Natural killer cell treated with Interleukin-12 subunit alpha and Interleukin-12 subunit beta and Interleukin-15 and Interleukin-18, amount 100 ng/mL, for 72 hours (primary cell): ENCODE measurements around the gene WNK1. TPM values are rescaled to one million over a fixed set of nuclear protein-coding genes. Genes with fewer than 3 reads are reported as not detected.
"Not testable (repeated sequence)": the region's sequence is repeated elsewhere in the genome, so short reads cannot be mapped to it uniquely, and the experiment has no call there.

Source experiments
- ATAC-seq, 2 donors: fragments of 150-1000 bp; cut with Tn5 transposase in 1 of 2; sonication (Bioruptor Pico), chemical (Tn5 transposase) in 1 of 2; 2 replicates each; pipeline ENCODE4 v1.10.0; 2021
- DNase-seq: peaks from one replicate; pipeline ENCODE4 v3.0.0; 2022; ENCODE audit warnings: low spot score
- H3K27ac Mint-ChIP-seq, 2 donors: 1 replicate in 1 of 2; 2 replicates in 1 of 2; pipeline ENCODE4 v1.8.0; 2022; ENCODE audit warnings: mixed read lengths in 2 of 2, mild to moderate bottlenecking in 1 of 2, moderate library complexity in 1 of 2
- H3K27me3 Mint-ChIP-seq, 2 donors: 1 replicate in 1 of 2; 2 replicates in 1 of 2; pipeline ENCODE4 v1.8.0; 2022; ENCODE audit warnings: mixed read lengths in 2 of 2
- H3K36me3 Mint-ChIP-seq: one replicate; pipeline ENCODE4 v1.8.0; 2022; ENCODE audit warnings: mixed read lengths
- H3K4me1 Mint-ChIP-seq, 2 donors: 1 replicate in 1 of 2; 2 replicates in 1 of 2; pipeline ENCODE4 v1.8.0; 2022; ENCODE audit warnings: low read depth in 2 of 2, mixed read lengths in 2 of 2, mild to moderate bottlenecking in 1 of 2
- H3K4me3 Mint-ChIP-seq: one replicate; pipeline ENCODE4 v1.8.0; 2022; ENCODE audit warnings: mixed read lengths
- H3K9me3 Mint-ChIP-seq: 2 replicates; pipeline ENCODE4 v1.8.0; 2022; ENCODE audit warnings: mixed read lengths
- total RNA-seq, 2 donors: library from RNA; stranded (reverse); gene quantifications; one replicate each; pipeline ENCODE4 v1.2.3, GENCODE V29; 2022

The WNK1 gene
- total RNA-seq, 2 donors from 2014 or later = 152 to 269 TPM

DNA sequence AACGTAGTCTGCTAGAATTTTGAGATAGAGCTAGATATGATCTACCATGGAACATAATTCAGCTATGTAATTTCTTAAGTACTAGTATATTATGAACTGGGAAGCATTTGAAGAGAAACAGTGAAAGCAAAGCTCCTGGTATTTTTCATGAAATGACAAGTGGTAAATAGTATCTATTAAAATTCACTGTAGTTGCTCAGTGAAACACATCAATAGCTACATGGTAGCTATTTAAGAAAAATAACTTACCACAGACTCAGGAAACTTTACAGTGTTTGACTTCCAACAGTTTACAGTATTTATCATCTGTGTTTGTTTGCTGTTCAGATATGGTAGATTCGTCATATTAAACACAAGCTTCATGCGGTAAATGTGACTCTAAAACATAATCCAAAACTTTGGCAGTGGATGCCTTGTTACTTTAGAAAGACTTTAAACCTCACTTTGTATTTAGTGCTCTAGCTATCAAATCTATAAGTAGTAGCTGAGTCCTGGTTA lies 25.2 kb downstream of the WNK1 start:
- no peak overlapping the region for H3K4me3 Mint-ChIP-seq

DNA sequence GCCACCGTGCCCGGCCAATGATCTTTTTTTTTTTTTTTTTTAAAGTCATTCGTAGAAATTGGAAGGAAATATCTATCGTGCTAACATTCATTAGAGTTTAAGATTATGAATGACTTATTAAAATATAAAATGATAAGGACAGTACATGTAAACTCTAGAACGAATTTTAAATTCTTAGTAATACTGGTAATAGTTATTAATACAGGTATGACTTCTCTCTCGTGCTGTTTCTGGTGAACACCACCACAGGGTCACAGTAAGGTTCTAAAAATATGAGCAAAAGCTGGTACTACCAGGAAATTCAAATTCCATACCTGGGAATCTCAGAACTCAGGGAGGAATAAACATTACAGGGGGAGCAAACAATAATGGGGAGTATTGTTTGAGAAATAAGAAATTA lies 26.2 kb downstream of the WNK1 start:
- peak overlapping the region; percentile 61 for H3K4me3 Mint-ChIP-seq
- ATAC-seq (no peak), DNase-seq (no peak)
- H3K4me1 Mint-ChIP-seq = peaks cover 36 to 51% of the 10 kb centered on the region in 2 donors
- H3K27ac Mint-ChIP-seq = peak overlapping the region in 1 of 2 donors; percentile 67
- no peaks in the 10 kb centered on the region for H3K27me3 Mint-ChIP-seq
- no peaks in the 10 kb centered on the region for H3K36me3 Mint-ChIP-seq
- H3K9me3 Mint-ChIP-seq = no peaks in the 10 kb centered on the region

More for the DNA sequence above, 25.2 kb downstream of the WNK1 start:
- Mint-ChIP-seq H3K4me1 (peaks cover 36 to 51% of the 10 kb centered on the region in 2 donors), H3K9me3 (no peaks in the 10 kb centered on the region), H3K27ac (peak overlapping the region in 1 of 2 donors; percentile 31), H3K36me3 (no peaks in the 10 kb centered on the region), H3K27me3 (no peaks in the 10 kb centered on the region)
- DNase-seq (no peak), ATAC-seq (no peak)

GRCh38 chr12:779745-780734 lies 27.7 kb downstream of the WNK1 start:
- peaks cover 36 to 46% of the 10 kb centered on the region in 2 donors for H3K4me1 Mint-ChIP-seq
- H3K27ac Mint-ChIP-seq = peak overlapping the region; percentile 41 to 67
- H3K27me3 Mint-ChIP-seq = no peaks in the 10 kb centered on the region
- ATAC-seq = no peak
- peak overlapping the region; percentile 58 for H3K4me3 Mint-ChIP-seq
- H3K36me3 Mint-ChIP-seq = no peaks in the 10 kb centered on the region
- no peaks in the 10 kb centered on the region for H3K9me3 Mint-ChIP-seq
- no peak for DNase-seq

DNA sequence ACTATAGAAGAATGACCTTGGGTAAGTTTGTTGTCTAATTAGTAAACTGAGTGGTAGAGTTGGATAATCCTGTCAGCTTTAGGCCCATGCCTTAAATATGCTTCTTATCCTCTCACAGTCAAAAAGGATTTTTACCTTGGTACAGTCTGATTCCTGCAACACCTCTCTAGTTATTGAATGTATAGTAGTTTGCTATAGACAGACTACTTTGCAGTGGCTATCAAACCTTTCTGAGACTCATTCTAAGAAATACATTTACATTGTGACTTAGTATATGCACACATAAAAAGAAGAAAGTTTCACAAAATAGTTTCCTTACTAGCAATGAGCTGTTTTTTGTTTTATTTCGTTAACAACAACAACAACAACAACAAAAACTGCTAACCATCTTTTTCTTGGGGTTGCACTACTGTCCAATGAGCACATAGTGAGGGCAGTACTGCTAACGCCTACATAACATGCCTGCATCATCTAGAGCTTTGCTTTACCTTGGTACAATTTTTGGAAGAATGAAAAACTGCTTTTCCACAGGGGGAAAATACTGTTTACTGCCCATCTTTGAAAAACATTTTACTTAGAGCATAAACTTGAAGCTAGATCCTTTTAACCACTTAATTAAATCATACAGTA lies 28.5 kb downstream of the WNK1 start:
- no peak overlapping the region for H3K27ac Mint-ChIP-seq
- peaks cover 33 to 47% of the 10 kb centered on the region in 2 donors for H3K4me1 Mint-ChIP-seq
- no peaks in the 10 kb centered on the region for H3K36me3 Mint-ChIP-seq
- no peak overlapping the region for H3K4me3 Mint-ChIP-seq
- H3K9me3 Mint-ChIP-seq = no peaks in the 10 kb centered on the region
- no peaks in the 10 kb centered on the region for H3K27me3 Mint-ChIP-seq
- ATAC-seq (no peak), DNase-seq (no peak)

DNA sequence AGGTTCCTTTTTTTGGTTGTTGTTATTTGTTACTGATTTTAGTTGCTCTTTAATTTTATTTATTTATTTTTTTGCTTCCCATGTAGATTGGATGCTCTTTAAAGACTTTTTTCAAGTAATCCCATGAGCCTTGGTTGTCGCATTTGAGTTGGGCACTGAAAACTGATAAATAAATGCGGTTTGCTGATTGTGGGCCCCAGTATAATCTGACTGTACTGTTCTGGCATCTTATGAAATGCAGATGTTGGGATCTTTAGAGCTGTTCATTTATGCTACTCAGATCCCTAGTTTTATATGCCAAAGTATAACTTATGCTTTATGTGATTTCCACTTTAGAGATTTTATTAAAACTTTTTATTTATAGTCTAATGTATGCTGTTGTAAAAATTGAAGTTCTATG lies 33.3 kb downstream of the WNK1 start:
- Mint-ChIP-seq H3K27ac (no peak overlapping the region), H3K36me3 (no peaks in the 10 kb centered on the region), H3K4me3 (no peak overlapping the region), H3K9me3 (no peaks in the 10 kb centered on the region), H3K27me3 (no peaks in the 10 kb centered on the region), H3K4me1 (peaks cover 35 to 52% of the 10 kb centered on the region in 2 donors)
- no peak for ATAC-seq
- no peak for DNase-seq

- no peak overlapping the region for H3K27ac Mint-ChIP-seq
- no peak for ATAC-seq
- no peaks in the 10 kb centered on the region for H3K9me3 Mint-ChIP-seq
- DNase-seq = no peak
- no peaks in the 10 kb centered on the region for H3K36me3 Mint-ChIP-seq
- no peaks in the 10 kb centered on the region for H3K27me3 Mint-ChIP-seq
- H3K4me1 Mint-ChIP-seq = peaks cover 42 to 62% of the 10 kb centered on the region in 2 donors
- no peak overlapping the region for H3K4me3 Mint-ChIP-seq
Measured at GRCh38 chr12:788288-788687, 35.9 kb downstream of the WNK1 start.

DNA sequence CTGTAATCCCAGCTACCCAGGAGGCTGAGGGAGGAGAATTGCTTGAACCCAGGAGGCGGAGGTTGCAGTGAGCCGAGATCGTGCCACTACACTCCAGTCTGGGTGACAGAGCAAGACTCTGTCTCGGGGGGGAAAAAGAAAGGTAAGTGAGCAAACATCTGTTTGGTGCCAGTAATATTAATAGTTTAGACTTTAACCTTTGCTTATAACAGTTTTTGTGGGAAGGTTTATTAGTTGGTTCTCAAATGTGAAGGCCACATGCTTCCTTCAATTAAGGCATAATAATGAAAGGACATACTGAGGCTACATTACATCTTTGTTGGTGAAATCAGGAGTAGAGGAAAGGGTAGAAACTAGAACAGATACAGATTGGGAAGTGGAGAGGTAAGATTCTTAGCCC lies 36.4 kb downstream of the WNK1 start:
- not testable (repeated sequence) for ATAC-seq, H3K27me3 Mint-ChIP-seq, H3K9me3 Mint-ChIP-seq, H3K4me3 Mint-ChIP-seq, H3K36me3 Mint-ChIP-seq, DNase-seq
- peaks cover 44 to 67% of the 10 kb centered on the region in 2 donors for H3K4me1 Mint-ChIP-seq
- peak overlapping the region in 1 of 2 donors; percentile 15 for H3K27ac Mint-ChIP-seq

DNA sequence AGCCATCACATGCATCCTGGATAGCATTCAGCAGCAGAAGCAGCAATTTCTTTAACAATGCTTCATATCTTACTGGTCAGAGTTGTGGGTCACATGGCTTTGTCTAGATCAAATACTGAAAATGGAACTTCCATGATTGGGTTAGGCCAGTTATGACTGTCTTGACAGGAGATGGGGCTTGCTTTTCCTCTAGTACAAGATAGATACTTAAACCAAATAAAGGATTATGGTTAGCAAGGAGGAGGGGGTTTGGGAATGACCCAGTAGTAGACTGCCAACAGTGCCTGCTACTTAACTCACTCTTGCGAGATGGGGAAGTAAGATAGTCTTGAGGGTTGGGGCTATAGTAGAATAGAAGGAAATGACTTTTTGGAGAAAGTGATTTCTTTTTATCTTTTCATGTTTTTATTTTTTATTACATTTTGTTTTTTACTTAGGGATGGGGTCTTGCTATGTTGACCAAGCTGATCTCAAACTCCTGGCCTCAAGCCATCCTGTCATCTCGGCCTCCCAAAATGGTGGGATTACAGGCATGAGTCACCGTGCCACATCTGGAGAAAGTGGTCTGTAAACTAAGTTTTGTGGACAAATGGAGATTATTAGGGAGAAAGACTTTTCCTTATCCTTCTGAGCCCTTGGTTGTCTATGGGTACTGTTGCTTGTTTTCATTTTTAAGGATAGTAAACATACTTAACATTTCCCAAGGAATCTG lies 37.6 kb downstream of the WNK1 start:
- Mint-ChIP-seq H3K4me3 (no peak overlapping the region), H3K4me1 (peaks cover 46 to 72% of the 10 kb centered on the region in 2 donors), H3K36me3 (peaks cover 2% of the 10 kb centered on the region), H3K9me3 (no peaks in the 10 kb centered on the region), H3K27ac (peak overlapping the region; percentile 26 to 51), H3K27me3 (no peaks in the 10 kb centered on the region)
- ATAC-seq = peak; percentile 41 to 56
- no peak for DNase-seq

DNA sequence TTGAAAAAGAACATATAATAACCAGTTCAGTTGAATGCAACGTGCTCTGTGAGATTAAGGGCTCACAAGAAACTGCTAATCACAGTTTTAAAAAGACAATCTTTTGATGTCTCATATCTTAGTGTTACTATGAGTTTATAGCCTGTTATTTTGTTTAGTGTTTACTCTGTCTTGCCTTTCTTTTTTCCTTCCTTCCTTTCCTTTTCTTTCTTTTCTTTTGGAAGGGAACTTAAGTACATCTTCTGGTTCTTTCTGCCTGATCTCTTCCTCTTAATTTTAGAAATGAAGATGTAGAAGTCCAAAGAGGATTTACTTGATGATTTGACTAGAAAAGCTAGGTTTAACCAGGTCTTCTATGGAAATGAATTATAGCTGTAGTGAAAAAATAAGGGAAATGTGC lies 38.2 kb downstream of the WNK1 start:
- no peak overlapping the region for H3K4me3 Mint-ChIP-seq
- H3K27ac Mint-ChIP-seq = peak overlapping the region in 1 of 2 donors; percentile 26
- peaks cover 50 to 77% of the 10 kb centered on the region in 2 donors for H3K4me1 Mint-ChIP-seq
- peaks cover 7% of the 10 kb centered on the region for H3K36me3 Mint-ChIP-seq
- no peak for ATAC-seq
- DNase-seq = no peak
- H3K27me3 Mint-ChIP-seq = no peaks in the 10 kb centered on the region
- no peaks in the 10 kb centered on the region for H3K9me3 Mint-ChIP-seq

- H3K36me3 Mint-ChIP-seq = peaks cover 7% of the 10 kb centered on the region
- H3K4me1 Mint-ChIP-seq = peaks cover 54 to 77% of the 10 kb centered on the region in 2 donors
- peak overlapping the region; percentile 32 to 72 for H3K27ac Mint-ChIP-seq
- no peaks in the 10 kb centered on the region for H3K9me3 Mint-ChIP-seq
- ATAC-seq (no peak), DNase-seq (no peak)
- peak overlapping the region; percentile 52 for H3K4me3 Mint-ChIP-seq
- H3K27me3 Mint-ChIP-seq = no peaks in the 10 kb centered on the region
Measured at GRCh38 chr12:793037-793436, 40.7 kb downstream of the WNK1 start.

- DNase-seq (no peak), ATAC-seq (no peak)
- H3K36me3 Mint-ChIP-seq = peaks cover 7% of the 10 kb centered on the region
- H3K9me3 Mint-ChIP-seq = no peaks in the 10 kb centered on the region
- peak overlapping the region; percentile 32 to 72 for H3K27ac Mint-ChIP-seq
- peaks cover 52 to 73% of the 10 kb centered on the region in 2 donors for H3K4me1 Mint-ChIP-seq
- peak overlapping the region; percentile 41 for H3K4me3 Mint-ChIP-seq
- no peaks in the 10 kb centered on the region for H3K27me3 Mint-ChIP-seq
Measured at GRCh38 chr12:793711-794110, 41.3 kb downstream of the WNK1 start.

DNA sequence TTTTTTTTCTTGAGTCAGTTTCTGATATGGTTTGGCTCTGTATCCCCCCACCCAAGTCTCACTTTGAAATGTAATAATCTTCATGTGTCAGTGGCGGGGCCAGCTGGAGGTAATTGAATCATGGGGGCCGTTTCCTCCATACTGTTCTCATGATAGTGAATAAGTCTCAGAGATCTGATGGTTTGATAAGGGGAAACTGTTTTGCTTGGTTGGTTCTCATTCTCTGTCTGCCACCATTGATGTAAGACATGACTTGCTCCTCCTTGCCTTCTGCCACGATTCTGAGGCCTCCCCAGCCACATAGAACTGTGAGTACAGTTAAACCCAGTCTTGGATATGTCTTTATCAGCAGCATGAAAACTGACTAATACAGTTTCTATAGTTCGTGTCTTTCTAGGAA lies 42.9 kb downstream of the WNK1 start:
- ATAC-seq = peak in 1 of 2 donors; percentile 68
- Mint-ChIP-seq H3K4me1 (peaks cover 42 to 60% of the 10 kb centered on the region in 2 donors), H3K27me3 (no peaks in the 10 kb centered on the region), H3K27ac (peak overlapping the region; percentile 32 to 72), H3K36me3 (peaks cover 7% of the 10 kb centered on the region), H3K4me3 (peak overlapping the region; percentile 61), H3K9me3 (no peaks in the 10 kb centered on the region)
- DNase-seq = no peak

GRCh38 chr12:800401-800800 lies 48.0 kb downstream of the WNK1 start:
- Mint-ChIP-seq H3K27me3 (no peaks in the 10 kb centered on the region), H3K27ac (no peak overlapping the region), H3K4me1 (peaks cover 45 to 56% of the 10 kb centered on the region in 2 donors), H3K4me3 (no peak overlapping the region), H3K36me3 (peaks cover under 1% of the 10 kb centered on the region), H3K9me3 (no peaks in the 10 kb centered on the region)
- ATAC-seq (no peak), DNase-seq (no peak)
